ENCODE measurements around the gene MTFR2. TPM values are rescaled to one million over a fixed set of nuclear protein-coding genes. Genes with fewer than 3 reads are reported as not detected.
"Not testable (repeated sequence)": the region's sequence is repeated elsewhere in the genome, so short reads cannot be mapped to it uniquely, and the experiment has no call there.

Gene MTFR2
- total RNA-seq, 2 donors from 2014 or later = 0.41 TPM; not detected in 1

DNA sequence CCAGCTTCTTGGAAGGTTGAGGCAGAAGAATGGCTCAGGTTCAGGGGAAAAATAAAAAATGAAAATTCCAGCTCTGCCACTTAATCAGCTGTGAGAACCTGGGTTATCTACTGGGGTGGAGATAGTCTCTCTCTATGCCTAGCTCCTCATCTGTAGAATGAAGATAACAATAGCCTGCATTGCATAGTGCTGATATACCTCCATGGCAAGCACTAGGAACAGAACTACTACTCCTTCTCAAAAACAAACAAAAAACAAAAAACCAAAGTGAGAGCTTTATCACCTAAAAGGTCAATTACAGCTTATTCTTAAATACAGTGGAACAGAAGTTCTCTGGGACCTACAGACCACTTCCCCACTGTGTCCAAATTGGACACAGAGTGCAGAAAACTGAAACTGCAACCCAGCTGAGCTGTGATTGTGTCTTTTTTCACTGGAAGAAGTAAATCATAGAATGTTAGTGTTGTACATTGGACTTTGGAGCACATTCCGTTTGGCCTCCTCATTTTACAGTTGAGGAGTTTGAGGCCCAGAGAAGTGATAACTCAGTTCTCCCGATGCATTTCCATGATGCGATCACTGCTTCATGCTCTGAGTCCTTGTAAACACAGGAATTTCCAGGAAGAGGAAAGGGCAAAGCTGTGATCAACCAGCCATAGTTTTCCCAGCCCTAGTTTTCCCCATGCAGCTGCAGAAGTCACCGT is 23.3 kb downstream of the MTFR2 start:
- Histone ChIP-seq H3K4me3 (peak overlapping the region; percentile 49), H3K36me3 (no peaks in the 10 kb centered on the region), H3K4me1 (ENCODE audit: control insufficient read depth in 1 of 2, low read depth in 2 of 2) (no peaks in the 10 kb centered on the region), H3K9me3 (no peaks in the 10 kb centered on the region), H3K27me3 (replicated peaks; ENCODE audit: insufficient read depth) (no peaks in the 10 kb centered on the region), H3K27ac (no peak overlapping the region)
- TF ChIP-seq, protein P1, sequence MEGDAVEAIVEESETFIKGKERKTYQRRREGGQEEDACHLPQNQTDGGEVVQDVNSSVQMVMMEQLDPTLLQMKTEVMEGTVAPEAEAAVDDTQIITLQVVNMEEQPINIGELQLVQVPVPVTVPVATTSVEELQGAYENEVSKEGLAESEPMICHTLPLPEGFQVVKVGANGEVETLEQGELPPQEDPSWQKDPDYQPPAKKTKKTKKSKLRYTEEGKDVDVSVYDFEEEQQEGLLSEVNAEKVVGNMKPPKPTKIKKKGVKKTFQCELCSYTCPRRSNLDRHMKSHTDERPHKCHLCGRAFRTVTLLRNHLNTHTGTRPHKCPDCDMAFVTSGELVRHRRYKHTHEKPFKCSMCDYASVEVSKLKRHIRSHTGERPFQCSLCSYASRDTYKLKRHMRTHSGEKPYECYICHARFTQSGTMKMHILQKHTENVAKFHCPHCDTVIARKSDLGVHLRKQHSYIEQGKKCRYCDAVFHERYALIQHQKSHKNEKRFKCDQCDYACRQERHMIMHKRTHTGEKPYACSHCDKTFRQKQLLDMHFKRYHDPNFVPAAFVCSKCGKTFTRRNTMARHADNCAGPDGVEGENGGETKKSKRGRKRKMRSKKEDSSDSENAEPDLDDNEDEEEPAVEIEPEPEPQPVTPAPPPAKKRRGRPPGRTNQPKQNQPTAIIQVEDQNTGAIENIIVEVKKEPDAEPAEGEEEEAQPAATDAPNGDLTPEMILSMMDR (IDR thresholded peaks at IDR 0.05) = no peak
- ATAC-seq (ENCODE audit: insufficient number of reproducible peaks, low FRiP score, low read depth) (no peak), DNase-seq (ENCODE audit: low spot score) (no peak)

DNA sequence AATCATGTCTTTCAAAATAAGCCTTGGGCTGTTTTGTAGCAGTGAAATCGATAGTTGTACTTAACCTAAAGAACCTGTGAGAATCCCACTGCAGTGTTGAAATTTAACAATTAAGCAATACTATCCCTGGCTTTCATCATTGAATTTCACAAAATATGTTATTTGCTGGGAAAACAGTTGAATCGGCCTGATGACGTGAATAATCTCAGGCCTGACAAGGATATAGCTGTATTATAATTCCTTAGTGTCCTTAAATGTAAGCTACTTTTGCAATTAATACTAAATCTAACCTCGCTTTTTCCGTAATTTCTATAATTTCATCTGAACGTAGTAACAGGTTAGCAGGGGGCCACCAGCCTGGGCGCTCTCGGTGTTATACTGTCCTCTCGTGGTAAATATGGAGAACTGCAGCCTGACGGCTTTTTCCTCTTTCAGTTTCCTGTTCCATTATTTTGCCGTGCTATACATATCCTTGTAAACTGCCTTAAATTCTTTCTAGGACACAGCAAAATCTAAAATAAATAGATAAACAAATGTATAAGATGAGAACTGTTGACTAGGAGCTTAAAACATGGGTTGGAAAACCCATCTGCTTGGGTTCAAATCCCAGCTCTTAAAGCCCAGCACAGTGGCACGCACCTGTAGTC is 24.0 kb downstream of the MTFR2 start:
- Histone ChIP-seq H3K9me3 (no peaks in the 10 kb centered on the region), H3K36me3 (no peaks in the 10 kb centered on the region), H3K27ac (no peak overlapping the region), H3K4me3 (peak overlapping the region; percentile 49), H3K27me3 (replicated peaks; ENCODE audit: insufficient read depth) (no peaks in the 10 kb centered on the region), H3K4me1 (ENCODE audit: control insufficient read depth in 1 of 2, low read depth in 2 of 2) (no peaks in the 10 kb centered on the region)
- TF ChIP-seq, protein P1 (IDR thresholded peaks at IDR 0.05) = peak; percentile 100
- peak; percentile 50 for ATAC-seq (ENCODE audit: insufficient number of reproducible peaks, low FRiP score, low read depth)
- no peak for DNase-seq (ENCODE audit: low spot score)

DNA sequence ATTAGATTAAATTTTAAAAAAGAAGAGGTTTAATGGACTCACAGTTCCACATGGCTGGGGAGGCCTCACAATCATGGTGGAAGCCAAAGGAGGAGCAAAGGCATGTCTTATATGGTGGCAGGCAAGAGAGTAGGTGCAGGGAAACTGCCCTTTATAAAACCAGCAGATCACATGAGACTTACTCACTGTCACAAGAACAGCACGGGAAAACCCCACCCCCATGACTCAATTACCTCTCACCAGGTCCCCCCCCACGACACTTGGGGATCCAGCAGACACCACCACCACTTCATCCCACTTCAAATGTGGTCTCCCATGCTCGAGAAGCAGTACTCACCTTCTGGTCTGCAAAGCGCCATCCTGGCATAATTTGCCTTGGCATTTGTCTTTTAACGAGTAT is 24.6 kb downstream of the MTFR2 start:
- TF ChIP-seq, protein P1 (IDR thresholded peaks at IDR 0.05) = no peak
- Histone ChIP-seq H3K4me3 (no peak overlapping the region), H3K9me3 (no peaks in the 10 kb centered on the region), H3K36me3 (no peaks in the 10 kb centered on the region), H3K4me1 (ENCODE audit: control insufficient read depth in 1 of 2, low read depth in 2 of 2) (no peaks in the 10 kb centered on the region), H3K27me3 (replicated peaks; ENCODE audit: insufficient read depth) (no peaks in the 10 kb centered on the region), H3K27ac (no peak overlapping the region)
- DNase-seq (ENCODE audit: low spot score) (no peak), ATAC-seq (ENCODE audit: insufficient number of reproducible peaks, low FRiP score, low read depth) (no peak)

DNA sequence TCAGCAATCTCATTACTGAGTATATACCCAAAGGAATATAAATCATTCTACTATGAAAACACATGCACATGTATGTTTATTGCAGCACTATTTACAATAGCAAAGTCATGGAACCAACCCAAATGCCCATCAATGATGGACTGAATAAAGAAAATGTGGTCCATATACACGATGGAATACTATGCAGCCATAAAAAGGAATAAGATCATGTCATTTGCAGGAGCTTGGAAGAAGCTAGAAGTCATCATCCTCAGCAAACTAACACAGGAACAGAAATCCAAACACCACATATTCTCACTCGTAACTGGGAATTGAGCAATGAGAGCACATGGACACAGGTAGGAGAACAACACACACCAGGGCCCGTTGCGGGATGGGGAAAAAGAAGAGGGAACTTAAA is 25.1 kb downstream of the MTFR2 start:
- H3K27me3 ChIP-seq (replicated peaks; ENCODE audit: insufficient read depth); H3K9me3 ChIP-seq; H3K36me3 ChIP-seq; H3K27ac ChIP-seq; H3K4me3 ChIP-seq; ATAC-seq (ENCODE audit: insufficient number of reproducible peaks, low FRiP score, low read depth); H3K4me1 ChIP-seq (ENCODE audit: control insufficient read depth in 1 of 2, low read depth in 2 of 2); DNase-seq (ENCODE audit: low spot score): not testable (repeated sequence)

DNA sequence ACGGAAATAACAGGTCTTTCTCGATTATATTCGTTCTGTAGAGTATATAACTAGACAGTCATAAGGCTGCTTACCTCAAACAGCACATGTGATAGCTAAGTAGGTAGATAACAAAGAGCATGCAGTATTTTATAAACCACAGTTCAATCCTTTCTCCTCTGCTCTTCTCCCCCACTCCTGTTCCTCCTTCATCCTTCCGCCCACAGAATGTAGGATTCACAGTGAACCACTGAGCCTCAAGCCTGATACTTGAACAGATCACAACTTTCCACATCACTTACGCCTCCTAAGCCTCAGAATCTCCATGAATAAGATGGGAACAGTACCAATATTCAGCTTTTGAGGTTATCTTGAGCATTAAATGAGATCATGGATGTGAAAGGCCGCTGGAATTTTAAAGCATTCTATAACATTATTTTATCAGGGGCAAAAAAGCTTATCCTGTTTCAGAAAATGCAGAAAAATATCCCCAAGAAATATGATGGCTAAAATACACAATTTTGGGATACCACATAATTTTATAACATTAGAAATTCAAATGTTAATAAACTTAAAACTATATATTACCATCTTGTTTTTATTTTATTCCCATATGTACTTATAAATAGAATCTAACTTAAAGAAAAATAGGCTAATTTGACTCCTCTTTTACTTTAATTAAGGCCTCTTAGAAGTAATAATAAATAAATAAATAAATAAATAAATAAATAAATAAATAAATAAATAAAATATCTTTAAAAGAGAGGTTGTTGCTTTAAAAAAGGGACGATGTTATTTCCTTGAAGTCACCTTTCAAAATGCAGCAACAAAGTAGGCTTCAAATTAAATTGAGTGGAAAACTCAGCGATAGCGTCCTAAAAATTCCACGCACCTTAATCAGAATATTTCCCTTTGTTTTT is 33.4 kb downstream of the MTFR2 start:
- TF ChIP-seq, protein P1 (IDR thresholded peaks at IDR 0.05) = no peak
- Histone ChIP-seq H3K9me3 (no peaks in the 10 kb centered on the region), H3K27me3 (replicated peaks; ENCODE audit: insufficient read depth) (no peaks in the 10 kb centered on the region), H3K4me1 (ENCODE audit: control insufficient read depth in 1 of 2, low read depth in 2 of 2) (no peaks in the 10 kb centered on the region), H3K36me3 (no peaks in the 10 kb centered on the region), H3K27ac (no peak overlapping the region), H3K4me3 (no peak overlapping the region)
- DNase-seq (ENCODE audit: low spot score) (no peak), ATAC-seq (ENCODE audit: insufficient number of reproducible peaks, low FRiP score, low read depth) (no peak)
